Stimulated activated CD8-positive, alpha-beta memory T cell treated with anti-CD3 and anti-CD28 coated beads, Interleukin-12 subunit alpha, Interleukin-12 subunit beta, amount 100 ng/mL, for 1 hour (primary cell): ENCODE results near the gene LDAF1.
"Not testable (repeated sequence)": the region's sequence is repeated elsewhere in the genome, so short reads cannot be mapped to it uniquely, and the experiment has no call there.

Source experiments
- DNase-seq: peaks from one replicate; pipeline ENCODE4 v3.0.0-alpha.2; 2020; ENCODE audit warnings: low read depth

Gene LDAF1

DNA sequence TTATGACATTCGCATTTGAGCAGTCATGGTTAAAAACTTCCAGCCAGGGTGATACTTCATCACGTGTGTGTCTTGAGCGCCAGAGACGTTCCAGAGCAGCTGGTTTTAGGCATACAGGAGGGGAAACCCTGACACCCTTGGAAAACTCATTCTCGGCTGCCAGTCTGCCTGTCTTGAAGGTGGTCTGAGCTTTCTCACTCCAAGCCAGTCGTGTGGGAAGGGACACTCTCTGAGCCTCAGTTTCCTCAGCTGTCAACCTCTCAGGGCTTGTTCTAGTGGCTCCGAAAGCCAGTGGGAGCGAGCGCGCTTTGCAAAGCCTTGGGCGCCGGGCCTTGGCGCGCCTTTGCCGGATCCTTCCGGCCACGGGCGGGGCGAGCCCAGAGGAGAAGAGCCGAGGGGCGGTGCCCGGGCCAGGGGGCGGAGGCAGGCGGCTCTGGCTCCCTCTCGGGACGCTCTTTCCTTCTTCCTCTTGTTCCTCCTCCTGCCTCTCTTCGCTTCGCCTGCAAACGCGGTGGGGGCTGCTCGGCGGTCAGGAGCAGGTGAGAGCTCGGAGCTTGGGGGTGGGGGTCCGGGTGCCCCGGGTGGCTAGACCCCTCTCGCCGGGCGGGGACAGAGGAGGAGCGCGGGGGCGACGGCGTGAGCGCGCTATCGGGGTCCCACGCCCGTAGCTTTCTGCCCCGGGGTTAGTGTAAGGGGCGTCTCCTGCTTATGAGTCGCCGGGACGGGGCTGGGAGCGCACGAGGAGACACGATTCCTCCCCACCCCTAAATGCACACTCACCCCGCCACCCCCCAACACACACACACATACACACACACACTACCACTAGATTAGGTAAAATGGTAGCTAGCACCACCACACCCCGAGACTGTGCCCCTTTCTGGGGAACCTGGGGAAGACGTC, at the start of gene LDAF1:
Gene LDAF1 (plus strand): TSS at position 467 of the 903 bp plus-strand sequence. CDS start 2,509 bp downstream, outside the sequence.
- peak; percentile 51 for DNase-seq

GRCh38 chr16:21115551-21115950, 42.9 kb upstream of the LDAF1 start:
- DNase-seq: not testable (repeated sequence)

- no peak for DNase-seq
Measured at GRCh38 chr16:21116148-21116693, 42.3 kb upstream of the LDAF1 start.

- DNase-seq: no peak
Measured at GRCh38 chr16:21117567-21117966, 40.9 kb upstream of the LDAF1 start.

DNA sequence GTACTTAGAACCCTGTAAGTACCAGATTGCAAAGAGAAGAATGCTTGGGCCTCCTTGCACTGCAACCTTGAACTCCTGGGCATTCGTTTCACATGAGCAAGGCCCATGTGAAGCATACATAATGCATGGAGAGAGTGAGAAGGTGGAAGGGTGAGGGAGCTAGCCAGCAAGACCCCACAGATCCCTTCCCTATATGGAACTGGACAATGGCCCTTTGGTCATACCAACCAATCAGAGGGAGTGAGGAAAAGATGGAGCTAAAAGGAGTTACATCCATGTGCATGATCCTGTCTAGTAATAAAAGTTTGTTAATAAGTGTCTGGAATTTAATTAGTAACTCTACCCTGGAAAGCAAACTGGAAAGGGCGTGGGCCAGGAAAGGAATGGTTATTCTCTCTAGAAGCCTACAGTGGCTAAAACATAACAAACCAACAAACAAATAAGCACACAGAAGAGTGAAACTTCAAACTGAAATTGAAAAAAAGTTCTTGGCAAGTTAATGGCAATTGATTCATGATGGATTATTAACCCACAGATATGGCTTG, 37.4 kb upstream of the LDAF1 start:
- DNase-seq: no peak

DNA sequence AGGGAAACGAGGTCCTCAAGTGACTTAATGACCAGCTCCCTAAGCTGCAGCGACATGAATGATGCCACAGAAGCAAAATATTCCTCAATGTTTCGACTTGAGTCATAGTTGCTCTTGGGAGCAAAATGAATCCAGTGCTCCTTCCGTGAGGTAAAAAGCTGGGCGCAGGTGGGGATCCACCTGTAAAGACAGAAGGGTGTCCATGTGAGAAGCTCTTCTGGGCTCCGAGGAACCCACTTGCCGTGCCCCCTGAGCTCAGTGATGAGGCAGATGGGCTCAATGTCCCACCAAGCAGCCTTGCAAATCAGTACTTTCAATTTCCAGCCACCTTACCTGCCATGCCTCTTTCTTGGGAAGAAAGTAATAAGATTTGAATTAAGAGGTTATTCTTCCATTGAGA, 33.3 kb upstream of the LDAF1 start:
- no peak for DNase-seq

DNA sequence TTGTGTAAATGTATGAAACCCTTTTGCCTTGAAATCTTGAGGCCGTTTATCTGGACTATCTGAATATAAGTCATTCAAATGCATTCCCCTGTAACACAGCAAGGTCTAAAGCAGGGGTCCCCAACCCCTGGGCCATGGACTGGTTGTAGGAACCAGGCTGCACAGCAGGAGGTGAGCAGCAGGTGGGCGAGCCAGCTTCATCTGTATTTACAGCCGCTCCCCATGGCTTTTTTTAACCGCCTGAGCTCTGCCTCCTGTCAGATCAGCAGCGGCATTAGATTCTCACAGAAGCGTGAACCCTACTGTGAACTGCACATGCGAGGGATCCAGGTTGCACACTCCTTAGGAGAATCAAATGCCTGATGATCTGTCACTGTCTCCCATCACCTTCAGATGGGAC, 32.0 kb upstream of the LDAF1 start:
- DNase-seq: no peak

DNA sequence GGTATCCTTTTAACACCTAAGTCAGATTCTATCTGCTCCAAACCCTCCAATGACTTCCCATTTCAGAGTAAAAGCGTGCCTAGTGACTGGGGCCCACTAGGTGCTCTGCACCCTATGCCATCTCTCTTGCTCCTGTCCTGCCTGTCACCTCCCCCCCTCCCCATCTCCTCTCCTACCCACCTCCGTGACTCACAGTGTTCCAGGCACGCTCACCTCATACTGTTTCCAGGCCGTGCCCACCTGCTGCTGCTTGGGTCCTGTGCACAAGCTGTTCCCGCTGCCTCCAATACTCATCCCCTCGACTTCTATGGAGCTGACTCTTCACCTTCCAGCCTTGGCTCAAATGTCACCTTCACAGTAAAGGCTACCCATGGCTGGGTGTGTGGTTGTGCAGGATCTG, 29.5 kb upstream of the LDAF1 start:
- no peak for DNase-seq

GRCh38 chr16:21130811-21131210, 27.7 kb upstream of the LDAF1 start:
- DNase-seq: no peak

- DNase-seq: no peak
Measured at GRCh38 chr16:21134053-21134452, 24.4 kb upstream of the LDAF1 start.

DNA sequence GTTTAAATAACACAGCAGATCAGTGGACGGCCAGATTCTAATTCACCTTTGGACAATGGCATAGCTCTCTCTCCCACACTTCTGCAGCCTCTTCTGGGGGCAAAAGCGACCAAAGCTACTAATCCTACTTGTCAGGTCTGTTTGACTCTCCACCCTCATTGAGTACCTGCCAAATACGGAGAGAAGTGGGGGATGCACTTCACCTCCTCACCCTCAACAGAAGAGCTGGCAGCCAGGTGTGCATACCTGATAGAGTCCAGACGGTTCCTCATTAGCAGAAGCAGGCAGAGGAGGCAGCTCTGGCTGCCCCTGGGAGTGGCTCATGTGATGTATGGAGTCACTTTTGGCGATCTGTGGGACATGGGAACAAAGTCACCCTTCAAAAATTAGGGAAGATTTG, 12.7 kb upstream of the LDAF1 start:
- DNase-seq: no peak

GRCh38 chr16:21150375-21151001, 8.0 kb upstream of the LDAF1 start, which contains the start of gene DNAH3:
DNAH3 (minus strand) TSS chr16:21150846; CDS start chr16:21150319, 527 bp downstream.
- no peak for DNase-seq

- DNase-seq: not testable (repeated sequence)
Measured at GRCh38 chr16:21152160-21153030, 6.1 kb upstream of the LDAF1 start.

GRCh38 chr16:21153124-21153729, 5.2 kb upstream of the LDAF1 start:
- not testable (repeated sequence) for DNase-seq

- not testable (repeated sequence) for DNase-seq
Measured at GRCh38 chr16:21156011-21156410, 2.5 kb upstream of the LDAF1 start.

DNA sequence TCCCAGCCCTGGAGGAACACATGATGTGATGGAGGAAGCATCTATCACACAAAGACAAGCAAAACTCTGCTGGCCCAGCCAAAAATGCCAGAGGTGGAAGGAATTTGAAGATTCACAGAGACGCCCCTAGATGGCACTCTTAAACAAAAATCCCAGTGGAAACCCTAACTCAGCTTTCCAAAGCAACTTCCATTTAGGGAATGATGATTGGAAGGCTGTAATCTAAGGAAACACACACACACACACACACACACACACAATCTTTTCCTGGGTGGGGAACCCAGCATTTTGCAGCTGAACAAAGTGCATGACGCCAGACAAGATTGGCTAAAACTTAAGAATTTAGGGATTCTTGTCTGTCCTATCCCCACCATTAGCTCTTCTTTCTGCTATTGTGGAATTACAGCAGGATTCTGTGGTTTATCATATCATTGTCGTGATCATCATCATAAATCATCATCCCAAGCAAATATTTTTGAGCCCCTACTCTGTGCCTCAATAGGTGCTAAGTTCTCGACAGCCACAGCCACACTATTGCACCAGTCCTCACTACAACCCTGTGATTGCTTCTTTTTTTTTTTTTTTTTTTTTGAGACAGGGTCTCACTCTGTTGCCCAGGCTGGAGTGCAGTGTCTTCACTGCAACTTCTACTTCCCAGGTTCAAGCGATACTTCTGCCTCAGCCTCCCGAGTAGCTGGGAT, 1.6 kb upstream of the LDAF1 start:
- DNase-seq: no peak

- no peak for DNase-seq
Measured at GRCh38 chr16:21157632-21158031, 842 bp upstream of the LDAF1 start.

GRCh38 chr16:21159281-21159951, 942 bp downstream of the LDAF1 start:
- no peak for DNase-seq

- no peak for DNase-seq
Measured at GRCh38 chr16:21160276-21160675, 1.8 kb downstream of the LDAF1 start.

- no peak for DNase-seq
Measured at GRCh38 chr16:21161211-21161610, 2.7 kb downstream of the LDAF1 start.
